GM23338 (cell line): Measurements from ENCODE around the gene CFAP100. TPM values are rescaled to one million over a fixed set of nuclear protein-coding genes. Genes with fewer than 3 reads are reported as not detected.

Experiments
- ATAC-seq: fragments of 200-7000 bp; cut with Tn5 transposase; 3 replicates; pipeline ENCODE4 v1.9.1; 2020
- DNase-seq: peaks from one replicate; pipeline ENCODE4 v3.0.0-alpha.2; 2015; ENCODE audit warnings: low spot score
- H2AFZ ChIP-seq: fragments of 200-600 bp; sonication (generic); 2 replicates; pipeline ENCODE4 v1.8.0; 2016; ENCODE audit warnings: antibody characterized with exemption, mild to moderate bottlenecking, moderate library complexity
- H3F3A ChIP-seq: fragments of 200-600 bp; sonication (generic); replicated peaks from 2 replicates; pipeline ENCODE4 v1.8.0; 2017; ENCODE audit warnings: antibody characterized with exemption, mixed run types, low read depth
- H3K27ac ChIP-seq: fragments of 200-600 bp; sonication (generic); 2 replicates; pipeline ENCODE4 v1.6.1; 2016; ENCODE audit warnings: low read depth
- H3K27me3 ChIP-seq: fragments of 200-600 bp; sonication (generic); 2 replicates; pipeline ENCODE4 v1.8.0; 2016; ENCODE audit warnings: mild to moderate bottlenecking, mixed run types, moderate library complexity; ENCODE audit not compliant: insufficient read depth
- H3K36me3 ChIP-seq: fragments of 200-600 bp; sonication (generic); 2 replicates; pipeline ENCODE4 v1.8.0; 2016; ENCODE audit warnings: mild to moderate bottlenecking; ENCODE audit not compliant: insufficient read depth
- H3K4me1 ChIP-seq: fragments of 200-600 bp; sonication (generic); 2 replicates; pipeline ENCODE4 v1.8.0; 2016; ENCODE audit warnings: mild to moderate bottlenecking, moderate library complexity; ENCODE audit not compliant: insufficient read depth
- H3K4me2 ChIP-seq: fragments of 200-600 bp; sonication (generic); 2 replicates; pipeline ENCODE4 v1.7.1; 2017; ENCODE audit warnings: mixed run types
- H3K4me3 ChIP-seq: fragments of 200-600 bp; sonication (generic); 2 replicates; pipeline ENCODE4 v1.6.1; 2016; ENCODE audit warnings: mixed run types
- H3K79me2 ChIP-seq: fragments of 200-600 bp; sonication (generic); replicated peaks from 2 replicates; pipeline ENCODE4 v1.8.0; 2017; ENCODE audit warnings: mild to moderate bottlenecking; ENCODE audit not compliant: insufficient read depth
- H3K9me2 ChIP-seq: fragments of 200-600 bp; sonication (generic); 2 replicates; pipeline ENCODE4 v1.8.0; 2017; ENCODE audit not compliant: insufficient read depth
- H4K20me1 ChIP-seq: fragments of 200-600 bp; sonication (generic); replicated peaks from 2 replicates; pipeline ENCODE4 v1.8.0; 2017; ENCODE audit warnings: mild to moderate bottlenecking; ENCODE audit not compliant: insufficient read depth
- H3K27ac Mint-ChIP-seq: 2 replicates; pipeline ENCODE4 v1.8.0; 2020; ENCODE audit warnings: inconsistent platforms, mild to moderate bottlenecking, moderate library complexity, mixed read lengths
- H3K27me3 Mint-ChIP-seq: 3 replicates; pipeline ENCODE4 v1.8.0; 2022; ENCODE audit warnings: low read depth, mild to moderate bottlenecking, moderate library complexity, mixed read lengths, inconsistent platforms; ENCODE audit not compliant: insufficient read depth, poor library complexity
- H3K36me3 Mint-ChIP-seq: 3 replicates; pipeline ENCODE4 v1.8.0; 2021; ENCODE audit warnings: low read depth, mild to moderate bottlenecking, inconsistent platforms, moderate library complexity, mixed read lengths
- H3K4me1 Mint-ChIP-seq: 3 replicates; pipeline ENCODE4 v1.8.0; 2020; ENCODE audit warnings: mild to moderate bottlenecking, inconsistent platforms, mixed read lengths
- H3K4me3 Mint-ChIP-seq: 3 replicates; pipeline ENCODE4 v1.8.0; 2021; ENCODE audit warnings: moderate library complexity, mild to moderate bottlenecking, inconsistent platforms, mixed read lengths
- H3K9me3 Mint-ChIP-seq: 3 replicates; pipeline ENCODE4 v1.8.0; 2020; ENCODE audit warnings: moderate library complexity, mild to moderate bottlenecking, inconsistent platforms, mixed read lengths
- CREB1 ChIP-seq: fragments of 250-450 bp; sonication (Bioruptor Pico); IDR thresholded peaks from 2 replicates; pipeline ENCODE4 v1.5.0; 2020; ENCODE audit warnings: low read depth, mild to moderate bottlenecking, moderate library complexity
- EZH2 ChIP-seq: fragments of 200-600 bp; sonication (generic); IDR thresholded peaks from one replicate; pipeline ENCODE4 v1.8.0; 2017; ENCODE audit warnings: antibody characterized with exemption, mild to moderate bottlenecking, low read depth; ENCODE audit not compliant: unreplicated experiment
- EZH2phosphoT487 ChIP-seq: fragments of 200-600 bp; sonication (generic); IDR thresholded peaks from one replicate; pipeline ENCODE4 v1.8.1; 2018; ENCODE audit warnings: antibody characterized with exemption; ENCODE audit not compliant: unreplicated experiment
- JUNB ChIP-seq: IDR thresholded peaks from one replicate; pipeline ENCODE4 v1.6.1; 2016; ENCODE audit warnings: antibody characterized with exemption; ENCODE audit not compliant: unreplicated experiment
- NANOG ChIP-seq: IDR thresholded peaks from 2 replicates; pipeline ENCODE4 v1.6.1; 2016; ENCODE audit warnings: antibody characterized with exemption, borderline replicate concordance
- ZNF114 ChIP-seq: fragments of 250-450 bp; sonication (Bioruptor Pico); IDR thresholded peaks from 2 replicates; pipeline ENCODE4 v1.5.0; 2020; ENCODE audit warnings: mild to moderate bottlenecking, moderate library complexity
- ZNF331 ChIP-seq: fragments of 250-450 bp; sonication (Bioruptor Pico); IDR thresholded peaks from 2 replicates; pipeline ENCODE4 v1.5.0; 2020; ENCODE audit warnings: low read depth, mild to moderate bottlenecking, moderate library complexity
- polyA plus RNA-seq: library from polyadenylated mRNA; unstranded; fragments of >200 nt; fragmentation: Nextera tagmentation; extraction: Ambion mirVana; gene quantifications from 2 replicates; pipeline ENCODE4 v1.2.1, GENCODE V29; 2016
- total RNA-seq: library from RNA; depleted of rRNA; stranded (reverse); fragments of >200 nt; shearing (Covaris generic); gene quantifications from 2 replicates; pipeline ENCODE4 v1.2.3, GENCODE V29; 2014
- TF ChIP-seq, protein P1 (sequence below): IDR thresholded peaks from 2 replicates; pipeline ENCODE4 v1.6.1; 2016; ENCODE audit warnings: antibody characterized with exemption
- TF ChIP-seq, protein P2 (sequence below), 2 experiments: fragments of 200-600 bp in 1 of 2; sonication (generic) in 1 of 2; conservative IDR thresholded peaks; 2 replicates each; pipeline versions ENCODE4 v1.5.1 to v1.6.1; 2016 to 2017; ENCODE audit warnings: antibody characterized with exemption in 2 of 2, low read depth in 2 of 2, mild to moderate bottlenecking in 2 of 2, moderate library complexity in 1 of 2

Gene CFAP100
- total and polyA plus RNA-seq, 2 experiments from 2014 or later: 0.07 TPM; not detected in 1

DNA sequence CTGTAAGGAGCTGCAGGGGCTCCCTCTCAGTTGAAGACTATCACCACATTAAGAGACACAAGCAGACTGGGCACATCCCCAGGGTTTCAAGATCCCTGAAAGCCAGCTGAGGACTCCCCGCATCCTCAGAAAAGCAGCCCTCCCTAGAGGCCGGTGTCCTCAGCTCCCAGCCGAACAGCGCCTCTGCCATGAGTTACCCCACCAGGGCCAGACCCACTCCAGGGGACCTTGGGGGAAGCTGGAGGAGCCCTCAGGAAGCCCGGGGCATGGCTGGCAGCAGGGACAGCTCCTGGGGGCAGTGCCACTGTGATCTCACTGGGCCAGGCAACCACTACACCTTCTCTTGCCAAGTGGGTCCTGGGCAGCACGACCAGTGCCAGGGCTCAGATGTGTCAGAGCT lies 45.6 kb upstream of the CFAP100 start (continued):
- no peak for TF ChIP-seq EZH2
- TF ChIP-seq, protein P1, sequence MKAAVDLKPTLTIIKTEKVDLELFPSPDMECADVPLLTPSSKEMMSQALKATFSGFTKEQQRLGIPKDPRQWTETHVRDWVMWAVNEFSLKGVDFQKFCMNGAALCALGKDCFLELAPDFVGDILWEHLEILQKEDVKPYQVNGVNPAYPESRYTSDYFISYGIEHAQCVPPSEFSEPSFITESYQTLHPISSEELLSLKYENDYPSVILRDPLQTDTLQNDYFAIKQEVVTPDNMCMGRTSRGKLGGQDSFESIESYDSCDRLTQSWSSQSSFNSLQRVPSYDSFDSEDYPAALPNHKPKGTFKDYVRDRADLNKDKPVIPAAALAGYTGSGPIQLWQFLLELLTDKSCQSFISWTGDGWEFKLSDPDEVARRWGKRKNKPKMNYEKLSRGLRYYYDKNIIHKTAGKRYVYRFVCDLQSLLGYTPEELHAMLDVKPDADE: no peak
- TF ChIP-seq JUNB: no peak
- no peak for TF ChIP-seq ZNF331
- TF ChIP-seq, protein P2, sequence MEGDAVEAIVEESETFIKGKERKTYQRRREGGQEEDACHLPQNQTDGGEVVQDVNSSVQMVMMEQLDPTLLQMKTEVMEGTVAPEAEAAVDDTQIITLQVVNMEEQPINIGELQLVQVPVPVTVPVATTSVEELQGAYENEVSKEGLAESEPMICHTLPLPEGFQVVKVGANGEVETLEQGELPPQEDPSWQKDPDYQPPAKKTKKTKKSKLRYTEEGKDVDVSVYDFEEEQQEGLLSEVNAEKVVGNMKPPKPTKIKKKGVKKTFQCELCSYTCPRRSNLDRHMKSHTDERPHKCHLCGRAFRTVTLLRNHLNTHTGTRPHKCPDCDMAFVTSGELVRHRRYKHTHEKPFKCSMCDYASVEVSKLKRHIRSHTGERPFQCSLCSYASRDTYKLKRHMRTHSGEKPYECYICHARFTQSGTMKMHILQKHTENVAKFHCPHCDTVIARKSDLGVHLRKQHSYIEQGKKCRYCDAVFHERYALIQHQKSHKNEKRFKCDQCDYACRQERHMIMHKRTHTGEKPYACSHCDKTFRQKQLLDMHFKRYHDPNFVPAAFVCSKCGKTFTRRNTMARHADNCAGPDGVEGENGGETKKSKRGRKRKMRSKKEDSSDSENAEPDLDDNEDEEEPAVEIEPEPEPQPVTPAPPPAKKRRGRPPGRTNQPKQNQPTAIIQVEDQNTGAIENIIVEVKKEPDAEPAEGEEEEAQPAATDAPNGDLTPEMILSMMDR (conservative IDR thresholded peaks at IDR 0.05; ENCODE audit: low read depth in 2 of 2): no peak
- no peak for TF ChIP-seq CREB1
- TF ChIP-seq EZH2phosphoT487: no peak

DNA sequence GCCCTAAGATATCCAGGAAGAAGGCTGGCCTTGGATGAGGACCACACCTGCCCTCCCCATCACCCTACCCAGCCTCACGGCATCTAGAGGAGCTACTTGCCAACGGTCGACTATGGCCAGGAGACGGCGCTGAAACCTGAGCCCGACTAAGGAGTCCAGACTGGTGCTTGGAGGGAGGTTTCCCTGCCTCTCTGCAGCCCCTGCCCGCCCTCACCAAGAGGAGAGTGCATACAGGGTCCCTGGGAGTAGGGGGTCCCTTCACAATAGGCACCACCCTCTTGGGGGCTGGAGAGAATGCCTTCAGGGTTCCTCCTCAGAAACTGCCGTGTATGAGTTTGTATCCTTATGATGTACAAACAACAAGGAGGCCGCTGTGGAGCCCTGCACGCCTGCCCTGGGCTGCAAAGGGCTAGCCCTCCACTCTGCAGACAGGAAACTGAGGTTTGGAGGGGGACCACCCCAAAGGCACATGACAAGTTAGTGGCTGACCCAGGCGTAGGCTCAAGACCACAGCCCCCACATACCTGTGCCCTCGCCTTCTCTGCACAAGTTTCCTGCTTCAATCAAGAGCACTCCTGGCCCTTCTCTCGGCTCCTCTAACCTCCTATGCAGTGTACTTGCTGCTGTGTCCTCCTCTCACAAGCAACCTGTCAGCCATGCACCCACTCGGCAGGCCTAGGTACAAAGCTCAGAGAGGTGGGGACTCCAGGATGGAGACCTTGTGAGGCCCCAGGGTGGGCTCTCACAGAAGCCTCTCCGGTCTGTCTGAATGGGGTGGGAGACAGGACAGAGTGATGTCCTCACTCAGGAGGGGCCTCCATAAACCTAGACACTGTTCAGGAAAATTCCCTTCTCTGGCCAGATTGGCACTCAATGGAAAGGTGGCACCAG lies 44.9 kb upstream of the CFAP100 start:
- Histone ChIP-seq H3F3A (no peaks in the 10 kb centered on the region), H3K4me3 (no peak overlapping the region), H3K79me2 (no peaks in the 10 kb centered on the region), H3K27me3 (no peaks in the 10 kb centered on the region), H4K20me1 (no peaks in the 10 kb centered on the region; the same call in 1 of the 2 replicates), H3K9me2 (no peaks in the 10 kb centered on the region), H3K4me1 (no peaks in the 10 kb centered on the region), H2AFZ (no peak overlapping the region), H3K36me3 (no peaks in the 10 kb centered on the region), H3K4me2 (no peak overlapping the region), H3K27ac (no peak overlapping the region)
- Mint-ChIP-seq H3K27me3 (peaks cover 13% of the 10 kb centered on the region), H3K4me1 (peaks cover 6% of the 10 kb centered on the region), H3K4me3 (no peak overlapping the region), H3K27ac (no peak overlapping the region), H3K36me3 (peaks cover 27% of the 10 kb centered on the region), H3K9me3 (no peaks in the 10 kb centered on the region)
- DNase-seq (no peak), ATAC-seq (peak; percentile 39)
- TF ChIP-seq NANOG (no peak), ZNF114 (CRISPR knock-in tag) (no peak)
- TF ChIP-seq, protein P1: no peak
- TF ChIP-seq, protein P2 (conservative IDR thresholded peaks at IDR 0.05; ENCODE audit: low read depth in 2 of 2): peak in 1 of 2 experiments; percentile 29; a peak in 1 of 4 replicates
